Measurements from ENCODE around the gene CAMK2B.

The CAMK2B gene

DNA sequence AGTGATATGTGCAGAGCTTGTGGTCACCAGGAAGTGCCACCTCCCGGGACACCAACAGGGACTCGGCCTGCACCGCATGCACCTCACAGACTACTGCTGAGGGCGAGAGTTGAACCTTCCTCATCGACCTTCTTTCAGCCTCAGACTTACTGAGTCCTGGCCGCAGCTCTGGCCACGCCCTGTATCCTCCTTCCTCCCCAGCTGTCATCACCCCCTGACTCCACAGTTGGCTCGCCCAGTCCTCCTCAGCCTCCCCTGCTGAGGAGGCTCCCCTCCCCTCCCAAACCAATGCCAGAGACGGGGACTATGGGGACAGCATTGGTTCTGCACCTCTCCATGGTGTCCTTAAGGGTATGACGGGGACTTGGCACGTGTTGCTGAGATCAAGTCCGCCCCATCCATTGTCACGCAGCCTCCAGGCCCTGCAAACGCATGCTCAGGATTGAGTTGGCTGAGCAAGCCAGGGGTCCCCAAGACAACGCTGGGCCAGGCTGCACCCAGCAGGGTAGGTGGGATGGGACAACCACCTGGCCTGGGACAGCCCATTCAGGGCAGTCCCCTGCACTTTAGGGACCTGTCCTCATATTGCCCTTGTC, 75.7 kb downstream of the CAMK2B start:
- no peak for DNase-seq

DNA sequence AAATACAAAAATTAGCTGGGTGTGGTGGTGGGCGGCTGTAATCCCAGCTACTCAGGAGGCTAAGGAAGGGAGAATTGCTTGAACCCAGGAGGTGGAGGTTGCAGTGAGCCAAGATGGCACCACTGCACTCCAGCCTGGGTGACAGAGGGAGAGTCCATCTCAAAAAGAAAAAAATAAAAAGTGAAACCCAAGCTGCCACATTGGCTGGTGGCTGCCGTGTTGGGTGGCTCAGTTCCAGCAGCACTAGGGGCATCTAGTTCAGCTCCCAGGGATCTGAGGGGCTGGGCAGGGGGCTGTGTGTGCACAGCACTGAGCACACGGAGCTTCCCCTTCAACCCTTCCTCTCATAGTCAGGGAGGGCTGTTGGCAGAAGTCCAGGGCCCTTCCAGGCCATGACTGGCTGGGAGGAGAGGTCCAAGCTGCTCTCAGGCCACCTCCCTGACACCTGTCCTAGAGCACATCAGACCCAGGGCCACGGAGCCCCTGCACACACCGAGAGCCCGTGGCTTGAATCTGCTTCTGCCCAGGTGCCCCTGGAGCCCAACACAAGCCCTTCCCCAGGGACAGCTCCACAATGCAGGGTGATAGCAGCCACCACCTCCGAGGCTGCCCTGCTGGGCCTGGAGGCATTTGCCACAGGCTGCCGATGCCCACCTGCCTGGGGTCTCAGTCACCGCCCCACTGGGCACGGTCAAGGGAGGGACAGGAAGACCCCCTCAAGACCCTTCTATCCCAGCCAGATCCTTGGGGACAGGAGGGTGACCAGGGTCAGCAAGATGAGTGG, 77.3 kb downstream of the CAMK2B start:
- no peak for DNase-seq

DNA sequence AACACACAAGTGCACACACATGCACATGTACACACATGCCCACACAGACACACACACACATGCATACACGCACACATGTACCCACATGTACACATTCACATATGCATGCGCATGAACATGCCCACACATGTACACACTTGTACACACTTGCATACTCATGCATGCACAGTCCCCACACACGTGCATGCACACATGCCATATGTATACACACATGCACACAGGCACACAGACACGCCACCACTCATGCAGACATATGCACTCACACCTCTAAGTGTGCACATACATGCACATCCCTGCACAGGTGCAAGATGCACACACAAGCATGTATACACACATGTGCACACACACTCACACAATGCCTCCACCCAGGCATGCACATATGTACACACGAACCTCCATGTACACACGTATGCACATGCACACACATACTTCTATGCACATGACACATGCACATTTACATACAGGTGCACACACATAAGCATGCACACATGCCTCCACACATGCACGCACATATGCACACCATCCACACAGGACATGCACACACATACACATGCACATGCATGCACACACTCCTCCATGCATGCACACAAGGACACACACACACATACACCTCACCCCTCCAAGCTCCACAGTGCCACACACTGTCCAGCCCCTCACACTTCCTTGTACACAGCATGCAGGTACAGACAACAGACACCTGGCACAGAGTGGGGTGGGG, 78.8 kb downstream of the CAMK2B start:
- no peak for DNase-seq

DNA sequence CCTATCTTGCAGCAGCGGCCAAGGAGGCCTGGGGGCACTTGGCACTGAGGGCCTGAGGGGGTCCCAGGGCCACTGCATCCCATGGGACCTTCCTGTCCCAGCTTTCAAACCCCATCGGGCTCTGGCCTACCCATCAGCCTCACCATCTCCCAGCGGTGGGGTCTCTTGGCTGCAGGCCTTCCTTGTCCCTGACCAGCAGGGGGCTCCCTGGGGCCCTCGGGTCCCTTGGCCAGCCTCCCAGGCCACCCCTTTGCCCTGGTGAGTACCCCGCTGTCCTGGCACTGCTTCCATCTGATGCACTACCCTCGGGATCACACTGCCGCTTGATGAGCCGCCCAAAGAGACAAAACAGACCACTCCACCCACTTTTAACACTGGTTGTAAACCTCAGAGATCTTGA, 81.1 kb downstream of the CAMK2B start:
- DNase-seq: no peak

DNA sequence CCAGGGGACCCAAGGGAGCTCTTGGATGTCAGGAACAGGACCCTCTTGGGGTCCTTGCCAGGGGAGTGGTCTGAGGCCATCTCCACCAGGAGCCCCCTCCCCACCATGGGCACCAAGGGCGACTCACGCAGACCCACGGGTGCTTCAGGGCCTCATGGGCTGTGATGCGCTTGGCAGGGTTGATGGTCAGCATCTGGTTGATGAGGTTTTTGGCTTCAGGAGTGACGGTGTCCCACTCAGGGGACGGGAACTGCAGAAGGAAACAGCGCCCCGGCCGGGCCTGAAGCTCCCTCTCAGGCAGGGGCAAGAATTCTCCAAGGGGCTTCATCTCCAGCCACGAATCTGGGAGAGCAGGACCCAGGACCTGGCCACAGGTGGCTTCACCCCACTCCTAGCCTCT, 83.3 kb downstream of the CAMK2B start:
- DNase-seq: no peak

DNA sequence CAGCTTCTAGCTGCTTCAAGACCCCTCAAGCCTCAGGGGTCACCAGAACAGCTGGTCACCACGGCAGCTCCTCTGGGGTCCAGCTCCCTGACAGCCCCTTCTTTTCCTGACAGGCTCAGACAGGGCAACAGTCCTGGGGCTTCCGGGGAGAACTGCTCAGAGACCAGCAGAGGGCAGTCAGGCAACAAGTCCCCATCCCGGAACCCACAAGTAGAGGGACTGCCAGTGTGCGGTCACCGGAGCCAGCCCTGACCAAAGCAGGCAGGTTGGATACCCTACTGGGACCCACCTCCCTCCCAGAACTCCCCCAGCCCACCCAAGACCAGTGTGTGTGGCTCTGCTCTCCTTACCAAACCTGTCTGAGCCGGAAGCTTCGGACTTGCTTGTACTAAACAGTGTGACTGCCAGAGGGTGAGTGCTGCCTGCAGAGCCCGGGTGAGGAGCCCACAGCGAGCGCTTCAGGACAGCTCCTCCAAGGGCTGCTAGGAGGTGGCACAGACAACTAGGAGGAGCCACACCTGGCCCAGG, 84.3 kb downstream of the CAMK2B start:
- DNase-seq: peak; percentile 47 to 50

DNA sequence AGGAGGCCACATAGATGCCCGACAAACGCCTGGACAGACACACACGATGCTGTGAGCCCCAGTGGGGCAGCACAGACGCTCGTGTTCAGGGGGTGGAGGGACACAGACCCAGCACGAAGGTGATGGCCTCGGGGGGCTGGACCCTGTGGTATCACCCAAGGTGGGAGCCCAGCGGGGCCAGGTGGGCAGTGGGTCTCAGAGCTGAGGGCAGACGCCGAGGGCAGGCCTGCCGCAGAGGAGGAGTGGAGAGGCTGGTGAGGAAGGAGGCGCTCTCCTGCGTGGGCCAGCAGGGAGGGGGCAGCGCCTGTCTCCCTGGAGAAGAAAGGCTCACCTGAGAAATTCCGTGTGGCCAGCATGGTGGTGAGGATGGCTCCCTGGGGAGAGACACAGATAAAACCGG, 85.0 kb downstream of the CAMK2B start:
- DNase-seq: no peak

DNA sequence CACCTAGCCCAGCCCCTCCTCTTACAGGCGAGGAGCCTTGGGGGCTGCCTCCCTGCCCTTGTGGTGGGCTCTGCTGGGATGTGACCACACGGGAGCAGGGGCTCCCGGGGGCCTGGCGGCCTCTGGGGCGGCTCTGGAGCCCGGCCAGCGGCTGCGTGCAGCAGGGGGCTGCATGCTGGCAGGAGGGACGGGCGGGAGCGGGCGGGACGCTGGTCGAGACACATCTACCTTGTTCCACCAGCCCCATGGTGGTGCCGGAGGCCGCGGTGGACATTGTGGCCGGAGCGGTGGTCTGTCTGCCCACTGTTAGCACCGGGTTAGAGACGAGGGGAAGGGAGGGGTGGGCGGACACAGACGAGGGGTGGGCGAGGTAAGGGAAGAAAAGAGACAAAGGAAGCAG, 86.0 kb downstream of the CAMK2B start:
- no peak for DNase-seq

DNA sequence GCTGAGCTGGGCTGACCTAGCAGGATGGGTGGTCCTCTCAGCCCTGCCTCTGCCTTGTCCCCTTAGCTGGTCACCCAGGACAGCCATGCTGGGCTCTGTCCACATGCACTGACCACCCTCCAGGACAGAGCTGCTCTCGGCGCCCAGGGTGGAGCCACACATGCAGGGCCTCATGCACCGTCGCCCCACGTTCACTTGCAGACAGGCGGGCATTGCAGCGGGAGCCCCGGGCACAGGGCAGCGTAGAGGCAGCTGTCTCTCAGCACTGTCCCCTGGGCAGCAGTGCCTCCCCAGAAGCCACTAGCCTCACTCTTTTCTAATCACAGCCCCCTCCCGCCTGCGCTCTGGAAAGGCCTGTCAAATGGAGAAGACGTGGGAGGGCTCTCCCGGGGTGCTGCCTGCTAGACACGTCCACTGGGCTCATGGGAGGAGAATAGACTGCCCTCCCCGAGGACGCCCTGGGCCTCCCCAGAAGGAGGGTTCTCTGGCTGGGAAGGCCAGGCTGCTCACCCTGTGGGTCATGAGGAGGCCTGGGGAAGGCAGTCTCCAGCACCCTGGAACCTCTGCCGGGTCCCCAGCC, 87.2 kb downstream of the CAMK2B start:
- DNase-seq: no peak

DNA sequence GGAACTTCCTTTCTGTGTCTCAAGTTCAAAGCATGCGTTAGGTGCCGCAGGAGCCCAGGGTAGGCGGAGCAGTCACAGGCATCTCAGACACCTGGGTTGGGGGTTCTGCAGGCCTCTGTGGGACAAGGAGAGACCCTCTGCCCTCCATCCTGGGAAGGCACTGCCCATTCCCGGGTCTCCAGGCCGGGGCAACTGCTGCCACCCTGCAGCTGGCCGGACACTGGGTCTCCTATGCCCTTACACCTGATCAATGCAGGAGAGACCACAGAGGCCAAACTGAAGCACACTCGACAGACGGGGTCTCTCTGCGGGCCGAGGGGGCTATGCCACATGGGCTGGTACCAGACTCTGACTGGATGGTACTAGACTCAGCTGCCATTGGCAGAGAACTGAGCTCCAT, 87.7 kb downstream of the CAMK2B start:
- no peak for DNase-seq

DNA sequence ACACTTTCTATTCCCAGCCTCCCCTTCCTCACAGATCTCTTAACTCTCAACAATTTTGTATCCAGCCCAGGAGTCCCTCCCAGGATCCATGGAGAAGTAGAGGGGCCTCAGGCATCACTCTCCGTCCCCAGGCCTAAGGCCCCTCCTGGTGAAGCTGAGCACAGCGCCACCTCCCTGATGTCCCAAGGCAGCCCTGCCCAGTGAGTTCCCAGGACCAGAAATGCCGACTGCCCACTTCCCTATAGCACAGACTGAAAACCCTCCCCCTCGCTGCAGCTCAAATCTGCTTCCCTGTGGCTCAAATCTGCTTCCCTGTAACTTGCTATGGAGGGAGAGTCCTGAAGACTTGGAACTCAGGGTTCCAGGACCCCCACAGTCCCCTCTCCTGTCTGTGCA, 89.1 kb downstream of the CAMK2B start:
- no peak for DNase-seq

DNA sequence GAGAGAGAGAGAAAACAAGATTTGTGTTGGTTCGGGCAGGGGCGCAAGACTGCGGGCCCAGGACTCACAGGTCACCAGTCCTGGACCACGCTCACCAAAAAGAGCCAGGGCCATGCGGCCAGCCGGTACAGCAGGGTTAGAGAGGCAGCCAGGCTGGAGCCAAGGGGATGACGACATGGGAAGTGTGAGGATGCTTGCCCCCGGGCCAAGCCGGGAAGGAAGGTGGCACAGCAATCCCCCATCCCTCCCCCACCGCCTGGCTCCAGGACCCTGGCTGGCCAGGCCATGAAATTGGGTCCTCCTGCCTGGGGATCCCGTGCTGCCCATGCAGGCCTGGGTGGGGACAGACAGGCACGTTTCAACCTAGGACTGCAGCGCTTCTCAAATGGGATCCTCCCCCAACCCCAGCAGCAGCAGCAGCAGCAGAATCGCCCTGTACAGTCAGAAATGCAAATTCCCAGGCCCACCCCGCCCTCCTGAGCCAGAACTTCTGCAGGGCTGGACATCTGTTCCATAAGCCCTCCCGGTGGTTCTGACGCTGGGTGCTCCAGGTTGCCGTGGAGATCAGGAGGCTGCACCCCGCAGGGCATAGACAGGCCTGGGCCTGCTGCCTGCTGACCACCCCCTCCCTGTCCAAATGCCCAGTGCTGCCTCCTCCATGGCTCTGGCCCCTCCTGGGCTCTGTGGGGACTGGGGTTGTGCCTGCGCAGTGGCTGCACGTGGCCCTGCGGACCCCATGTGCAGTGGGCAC, 89.6 kb downstream of the CAMK2B start:
- DNase-seq: no peak

DNA sequence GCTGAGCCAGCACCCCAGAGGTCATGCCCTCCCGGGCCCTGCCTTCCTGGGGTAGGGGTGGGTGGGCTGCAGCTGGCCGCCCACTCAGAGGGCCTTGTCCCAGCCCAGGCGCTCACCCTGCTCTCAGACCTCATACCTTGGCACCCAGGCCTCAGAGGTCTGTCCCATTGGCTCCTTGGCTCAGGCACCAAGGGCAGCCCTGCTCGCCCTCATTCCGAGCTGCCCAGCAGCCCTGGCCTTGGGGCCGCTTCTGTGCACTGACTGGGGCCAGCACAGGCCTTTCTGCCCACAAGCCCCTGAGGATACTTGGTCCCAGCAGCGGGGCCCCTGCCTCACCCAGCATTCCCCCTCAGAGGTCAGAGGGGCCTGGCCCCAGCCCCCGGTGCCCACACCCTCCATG, 90.3 kb downstream of the CAMK2B start:
- DNase-seq: no peak

DNA sequence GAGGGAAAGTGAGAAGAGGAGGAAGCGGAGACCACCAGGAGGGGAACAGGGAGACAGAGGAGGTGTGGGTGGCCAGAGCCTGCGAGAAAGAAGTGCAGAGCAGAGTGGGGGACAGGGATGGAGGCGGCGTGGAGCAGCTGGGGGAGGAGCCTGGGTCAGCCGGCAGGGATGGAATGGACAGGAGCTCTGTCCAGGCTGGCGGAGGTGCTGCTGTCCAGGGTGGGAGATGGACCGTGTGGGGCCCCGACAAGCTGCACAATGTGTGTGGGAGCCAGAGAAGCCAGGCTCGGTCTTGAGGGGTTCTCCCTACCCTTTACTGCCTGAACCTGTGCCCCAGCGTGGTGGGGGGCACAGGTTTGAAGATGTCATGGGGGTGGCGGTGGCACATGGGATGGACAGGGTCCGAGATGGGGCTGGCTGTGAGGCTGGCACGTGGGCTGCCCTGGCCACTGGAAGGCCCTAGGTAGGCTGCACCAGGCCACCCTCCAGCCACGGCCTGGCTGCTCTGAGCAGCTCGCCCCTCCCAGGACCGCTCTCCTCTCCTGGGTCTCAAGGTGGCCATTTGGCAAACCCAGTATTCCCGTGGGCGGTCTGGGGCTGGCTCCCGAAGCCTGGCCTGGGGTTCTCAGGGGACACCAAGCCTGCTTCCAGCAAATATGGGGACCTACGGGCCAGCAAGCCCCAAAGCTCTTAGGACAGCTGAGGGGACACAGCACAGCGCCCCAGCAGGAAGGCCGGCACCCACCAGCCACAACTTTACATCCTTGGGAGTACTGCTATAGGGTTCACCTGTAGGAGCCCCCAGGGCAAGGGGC, 92.3 kb downstream of the CAMK2B start:
- DNase-seq: no peak

DNA sequence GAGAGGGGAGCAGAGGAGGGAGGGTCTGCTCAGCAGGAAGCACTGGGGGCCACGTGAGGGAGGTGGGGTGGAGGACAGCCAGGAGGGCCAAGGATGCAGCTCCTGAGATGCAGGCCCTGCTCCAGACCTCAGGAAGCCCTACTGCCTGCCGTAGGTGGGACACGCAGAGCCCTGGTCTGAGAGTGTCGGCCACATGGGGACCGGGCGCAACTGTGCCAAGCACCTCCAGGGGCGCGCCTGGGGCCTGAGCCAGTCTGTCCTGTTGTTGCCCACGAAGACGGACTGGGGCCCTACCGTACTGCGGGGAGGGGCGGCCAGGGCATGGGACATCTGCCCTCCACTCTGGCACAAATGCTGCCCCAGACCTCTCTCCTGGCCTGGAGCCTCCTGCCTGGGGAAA, 93.0 kb downstream of the CAMK2B start:
- no peak for DNase-seq

DNA sequence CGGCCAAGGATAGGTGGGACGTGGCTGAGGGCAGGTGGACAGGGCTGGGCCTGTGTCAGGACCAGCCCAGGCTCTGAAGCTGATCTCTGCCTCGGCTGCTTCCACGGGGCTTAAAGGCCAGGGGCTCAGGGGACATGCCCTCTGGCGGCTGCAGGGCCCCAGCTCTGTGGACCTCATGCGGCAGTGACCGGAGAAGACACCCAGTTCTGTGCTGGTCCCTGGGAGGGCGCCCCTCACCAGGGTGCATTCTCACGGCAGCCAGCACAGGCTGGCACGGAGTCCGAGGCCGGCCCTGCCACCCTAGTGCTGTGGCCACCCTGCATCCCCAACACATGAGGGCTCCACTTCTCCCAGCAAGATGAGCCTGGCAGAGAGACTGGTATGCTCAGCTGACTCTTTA, 94.3 kb downstream of the CAMK2B start:
- DNase-seq: no peak

DNA sequence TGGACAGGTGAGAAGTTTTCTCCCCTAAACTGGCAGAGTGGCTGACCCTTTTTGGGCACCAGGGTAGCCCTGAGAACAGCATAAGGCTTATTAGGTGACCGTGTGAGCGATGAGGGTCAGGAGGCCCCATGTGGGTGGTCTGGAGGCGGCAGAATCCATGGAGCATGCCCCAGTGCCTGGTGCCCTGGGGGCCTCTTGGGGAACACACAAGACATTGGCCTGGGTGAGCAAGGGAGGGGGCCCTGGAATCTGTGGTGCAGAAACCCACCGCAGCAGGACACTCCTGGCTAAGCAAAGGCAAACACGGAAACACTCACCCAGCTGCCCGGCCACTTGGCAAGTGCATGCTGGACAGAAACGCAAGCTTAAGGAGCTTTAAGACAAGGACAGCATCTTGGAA, 95.1 kb downstream of the CAMK2B start:
- no peak for DNase-seq

DNA sequence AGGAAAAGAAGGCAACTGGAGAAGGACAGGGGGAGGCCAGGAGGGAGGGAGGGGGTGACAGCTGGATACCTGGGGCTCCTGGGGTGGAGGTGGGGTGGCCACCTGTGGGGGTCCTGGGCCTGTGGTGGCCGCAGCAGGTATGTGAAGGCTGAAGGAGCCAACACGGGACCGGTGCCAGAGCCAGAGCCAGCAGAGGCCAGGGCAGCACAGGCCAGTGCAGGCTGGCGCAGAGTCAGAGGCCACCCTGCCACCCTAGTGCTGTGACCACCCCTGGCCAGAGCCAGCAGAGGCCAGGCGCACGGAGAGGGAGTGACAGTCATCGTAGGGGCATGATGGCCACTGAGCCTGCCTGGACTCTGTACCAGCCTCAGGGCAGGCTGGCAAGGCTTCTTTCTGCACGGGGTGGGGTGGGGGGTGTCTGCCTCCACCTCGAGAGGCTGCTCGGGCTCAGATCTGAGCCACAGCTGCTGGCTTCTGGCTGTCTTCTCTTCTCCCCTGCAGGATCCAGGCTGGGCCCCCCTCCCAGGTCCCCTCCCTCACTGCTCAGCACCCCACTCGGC, 95.8 kb downstream of the CAMK2B start:
- no peak for DNase-seq

DNA sequence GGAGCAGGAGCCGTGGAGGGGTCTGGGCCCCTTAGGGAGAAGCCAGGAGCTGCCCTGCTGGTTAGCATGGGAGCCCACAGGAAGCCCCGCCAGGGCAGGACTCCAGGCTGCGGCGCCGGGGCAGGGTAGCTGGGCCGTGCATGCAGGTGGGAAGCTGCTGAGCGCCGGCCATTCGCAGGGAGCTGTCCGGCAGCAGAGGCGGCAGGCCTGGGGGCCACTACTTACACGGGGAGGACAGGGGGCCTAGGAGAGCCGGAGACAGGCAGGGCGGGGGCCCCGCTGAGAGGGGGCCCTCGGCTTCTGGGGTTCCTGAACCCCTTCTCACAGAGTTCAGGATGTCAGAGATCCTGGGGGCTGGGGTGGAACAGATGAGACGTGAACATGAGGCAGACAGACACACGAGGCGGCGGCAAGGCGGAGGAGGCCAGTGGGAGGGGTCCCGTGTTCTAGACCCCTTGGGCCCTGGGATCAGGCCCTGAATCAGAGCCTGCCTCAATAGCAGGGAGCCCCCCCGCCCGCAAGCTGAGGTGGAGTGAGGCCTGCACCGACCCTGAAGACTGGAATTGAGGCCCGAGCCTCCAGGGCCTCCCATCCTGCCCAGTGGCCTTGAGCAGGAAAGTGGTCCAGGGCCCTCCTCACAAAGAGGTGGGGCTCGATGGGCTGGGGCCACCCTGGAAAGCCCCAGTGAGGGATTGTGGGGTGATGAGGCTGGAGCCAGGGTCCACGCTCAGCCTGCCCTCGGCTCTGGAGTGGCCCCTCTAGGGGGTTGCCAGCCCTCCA, 96.6 kb downstream of the CAMK2B start:
- DNase-seq: no peak

DNA sequence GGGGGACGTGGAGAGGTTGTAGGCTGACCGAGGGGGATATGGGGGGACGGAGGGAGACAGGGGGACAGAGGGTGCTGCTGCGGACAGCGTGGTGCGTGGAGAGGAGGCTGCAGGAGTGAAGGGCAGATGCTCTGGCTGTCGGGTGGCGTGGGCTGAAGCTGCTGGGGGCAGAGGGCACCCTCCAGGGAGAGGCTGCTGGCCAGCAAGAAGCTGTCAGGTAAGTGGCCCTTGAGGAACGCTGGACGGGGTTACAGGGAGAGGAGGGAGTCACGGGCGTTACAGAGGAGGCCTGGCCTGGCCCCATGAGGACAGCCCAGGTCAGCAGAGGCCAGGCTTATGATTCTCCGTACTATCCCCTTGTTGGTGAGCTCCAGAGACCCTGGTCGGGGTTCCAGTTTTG, 97.5 kb downstream of the CAMK2B start:
- no peak for DNase-seq

DNA sequence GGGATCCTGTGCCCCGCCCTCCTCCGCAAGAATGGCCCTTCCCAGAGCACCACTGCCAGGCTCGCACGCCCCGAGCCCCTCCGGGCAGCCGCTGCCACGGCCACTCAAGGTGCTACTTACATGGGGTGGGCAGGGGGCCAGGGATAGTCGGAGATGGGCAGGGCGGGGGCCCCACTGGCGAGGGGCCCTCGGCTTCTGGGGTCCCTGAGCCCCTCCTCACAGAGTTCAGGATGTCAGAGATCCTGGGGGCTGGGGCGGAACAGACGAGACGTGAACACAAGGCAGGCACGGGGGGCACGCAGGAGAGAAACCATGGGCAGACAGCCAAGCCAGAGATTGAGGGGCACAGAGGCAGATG, 99.0 kb downstream of the CAMK2B start:
- DNase-seq: no peak

Measured in hippocampal formation (tissue), 2 donors.